ENCODE data around the gene SETD3. TPM values are rescaled to one million over a fixed set of nuclear protein-coding genes. Genes with fewer than 3 reads are reported as not detected.

SETD3 gene
- total RNA-seq, 1 donor from 2014 or later: 67.7 TPM

GRCh38 chr14:99394602-99395156 is 86.0 kb downstream of the SETD3 start:
- no peak for DNase-seq (ENCODE audit: low spot score)

GRCh38 chr14:99393059-99393655 is 87.5 kb downstream of the SETD3 start:
- DNase-seq (ENCODE audit: low spot score): no peak

- no peak for DNase-seq (ENCODE audit: low spot score)
Observed at GRCh38 chr14:99391671-99392070, 89.0 kb downstream of the SETD3 start.

GRCh38 chr14:99389174-99389826 is 91.4 kb downstream of the SETD3 start:
- DNase-seq (ENCODE audit: low spot score): no peak

GRCh38 chr14:99388286-99388685 is 92.4 kb downstream of the SETD3 start:
- no peak for DNase-seq (ENCODE audit: low spot score)

GRCh38 chr14:99387880-99388279 is 92.8 kb downstream of the SETD3 start:
- no peak for DNase-seq (ENCODE audit: low spot score)

- DNase-seq (ENCODE audit: low spot score): no peak
Observed at GRCh38 chr14:99384450-99385417, 95.9 kb downstream of the SETD3 start.

- no peak for DNase-seq (ENCODE audit: low spot score)
Observed at GRCh38 chr14:99383472-99384449, 96.9 kb downstream of the SETD3 start.

- no peak for DNase-seq (ENCODE audit: low spot score)
Observed at GRCh38 chr14:99382781-99383471, 97.7 kb downstream of the SETD3 start.

GRCh38 chr14:99382071-99382470 is 98.6 kb downstream of the SETD3 start:
- DNase-seq (ENCODE audit: low spot score): no peak

GRCh38 chr14:99381688-99382060 is 99.0 kb downstream of the SETD3 start:
- DNase-seq (ENCODE audit: low spot score): no peak

- DNase-seq (ENCODE audit: low spot score): no peak
Observed at GRCh38 chr14:99380991-99381687, 99.5 kb downstream of the SETD3 start.

GRCh38 chr14:99380402-99380801 is 100.3 kb downstream of the SETD3 start:
- no peak for DNase-seq (ENCODE audit: low spot score)

- no peak for DNase-seq (ENCODE audit: low spot score)
Observed at GRCh38 chr14:99378782-99379214, 101.9 kb downstream of the SETD3 start.

GRCh38 chr14:99377951-99378350 is 102.7 kb downstream of the SETD3 start:
- no peak for DNase-seq (ENCODE audit: low spot score)

GRCh38 chr14:99374964-99375363 is 105.7 kb downstream of the SETD3 start:
- no peak for DNase-seq (ENCODE audit: low spot score)

- DNase-seq (ENCODE audit: low spot score): no peak
Observed at GRCh38 chr14:99363616-99364290, 116.9 kb downstream of the SETD3 start.

- DNase-seq (ENCODE audit: low spot score): no peak
Observed at GRCh38 chr14:99363051-99363450, 117.6 kb downstream of the SETD3 start.

- DNase-seq (ENCODE audit: low spot score): no peak
Observed at GRCh38 chr14:99361596-99362215, 119.0 kb downstream of the SETD3 start.
